ENCODE measurements around the gene UGT2B17. TPM values are rescaled to one million over a fixed set of nuclear protein-coding genes. Genes with fewer than 3 reads are reported as not detected.

The UGT2B17 gene
- polyA plus RNA-seq, 6 donors from 2014 or later, result 4.6 to 56.0 (median 12.4) TPM; not detected in 1

DNA sequence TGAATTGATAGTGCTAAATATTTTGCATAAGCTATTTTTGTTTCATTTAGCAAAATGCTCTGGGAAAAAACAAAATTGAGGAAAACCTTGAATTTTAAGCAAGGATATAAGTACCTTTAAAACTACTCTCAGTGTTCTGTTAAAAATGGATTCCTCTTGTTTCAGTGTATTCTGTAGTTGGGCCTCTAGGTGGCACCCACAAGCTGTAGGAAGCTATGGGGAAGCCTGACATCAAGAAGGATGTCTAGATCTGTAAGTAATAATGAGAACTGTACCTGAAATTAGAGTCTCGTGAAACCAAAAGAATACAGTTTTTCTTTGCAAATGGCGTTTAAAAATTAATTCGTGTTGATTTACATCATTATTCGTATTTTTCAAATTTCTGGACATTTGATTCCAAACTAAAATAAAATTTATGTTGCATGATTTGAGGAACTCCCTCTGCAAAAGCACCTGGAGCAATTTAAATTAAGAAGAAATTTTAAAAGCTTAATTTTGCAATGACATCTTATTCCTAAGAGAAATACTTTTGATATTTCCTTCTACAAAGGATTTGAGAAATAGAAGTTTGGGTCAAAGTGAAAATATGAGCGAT is 77.6 kb downstream of the UGT2B17 start:
- Mint-ChIP-seq H3K27me3 (no peaks in the 10 kb centered on the region), H3K27ac (no peak overlapping the region), H3K36me3 (no peaks in the 10 kb centered on the region), H3K4me1 (peaks cover 0 to 12% (median 7%) of the 10 kb centered on the region in 3 donors), H3K9me3 (peaks cover 0 to 5% (median 0%) of the 10 kb centered on the region in 7 donors), H3K4me3 (peak overlapping the region in 1 of 8 donors; percentile 53)
- DNase-seq, result peak; percentile 27
- peak; percentile 58 to 67 for ATAC-seq (ENCODE audit: low read depth in 2 of 2)

DNA sequence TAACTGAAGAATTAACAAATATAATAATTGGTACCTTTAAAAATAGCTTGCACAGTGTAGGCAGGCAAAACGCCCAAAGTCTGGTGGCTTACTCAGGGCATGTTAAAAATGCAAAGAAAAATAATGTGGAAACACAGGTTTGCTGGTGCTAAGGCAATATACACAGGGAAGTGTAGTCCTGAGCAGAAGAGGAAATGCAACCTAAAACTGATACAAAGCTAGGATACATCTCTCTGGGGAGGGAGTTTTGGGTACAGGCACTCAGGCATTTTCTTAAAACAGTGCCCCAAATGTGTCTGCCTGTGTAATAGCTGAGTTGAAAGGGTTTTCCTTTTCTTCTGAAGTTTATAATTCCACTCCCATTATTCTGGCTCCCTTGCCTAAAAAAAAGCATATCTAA is 81.4 kb downstream of the UGT2B17 start:
- H3K36me3 Mint-ChIP-seq, result no peaks in the 10 kb centered on the region
- ATAC-seq (ENCODE audit: low read depth in 2 of 2) (no peak), DNase-seq (no peak)
- H3K27me3 Mint-ChIP-seq, result no peaks in the 10 kb centered on the region
- peak overlapping the region in 2 of 8 donors; percentile 30 to 45 for H3K4me3 Mint-ChIP-seq
- peaks cover 0 to 12% (median 7%) of the 10 kb centered on the region in 3 donors for H3K4me1 Mint-ChIP-seq
- H3K27ac Mint-ChIP-seq, result peak overlapping the region in 1 of 6 donors; percentile 58
- H3K9me3 Mint-ChIP-seq, result peaks cover 0 to 5% (median 0%) of the 10 kb centered on the region in 7 donors

DNA sequence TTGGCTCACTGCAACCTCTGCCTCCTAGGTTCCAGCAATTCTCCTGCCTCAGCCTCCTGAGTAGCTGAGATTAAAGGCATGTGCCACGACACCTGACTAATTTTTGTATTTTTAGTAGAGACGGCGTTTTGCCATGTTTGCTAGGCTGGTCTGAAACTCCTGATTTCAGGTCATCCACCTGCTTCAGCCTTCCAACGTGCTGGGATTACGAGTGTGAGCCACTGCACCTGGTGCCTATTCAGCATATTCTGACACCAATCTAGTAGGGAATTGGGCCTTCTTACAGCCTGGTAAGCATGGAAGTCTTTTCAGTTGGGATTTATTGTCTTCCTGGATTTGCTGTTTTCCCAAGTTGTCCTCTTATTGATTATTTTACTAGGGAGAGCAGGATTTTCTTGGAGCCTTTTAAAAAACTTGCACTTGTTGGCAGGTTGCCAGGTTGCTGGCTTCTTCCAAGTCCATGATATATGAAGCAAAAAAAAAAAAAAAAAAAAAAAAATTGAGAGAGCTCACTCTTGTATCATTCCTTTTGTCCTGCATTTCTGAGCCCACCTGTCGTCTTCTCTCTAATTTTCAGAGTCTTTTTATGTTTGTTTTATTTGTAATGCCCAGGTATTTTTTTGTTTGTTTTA is 85.2 kb downstream of the UGT2B17 start:
- no peak for DNase-seq
- Mint-ChIP-seq H3K36me3 (no peaks in the 10 kb centered on the region), H3K27me3 (peaks cover 0 to 5% (median 0%) of the 10 kb centered on the region in 3 donors), H3K4me3 (no peak overlapping the region), H3K27ac (no peak overlapping the region), H3K9me3 (peaks cover 0 to 9% (median 0%) of the 10 kb centered on the region in 7 donors), H3K4me1 (peaks cover 0 to 9% (median 7%) of the 10 kb centered on the region in 3 donors)
- no peak for ATAC-seq (ENCODE audit: low read depth in 2 of 2)

DNA sequence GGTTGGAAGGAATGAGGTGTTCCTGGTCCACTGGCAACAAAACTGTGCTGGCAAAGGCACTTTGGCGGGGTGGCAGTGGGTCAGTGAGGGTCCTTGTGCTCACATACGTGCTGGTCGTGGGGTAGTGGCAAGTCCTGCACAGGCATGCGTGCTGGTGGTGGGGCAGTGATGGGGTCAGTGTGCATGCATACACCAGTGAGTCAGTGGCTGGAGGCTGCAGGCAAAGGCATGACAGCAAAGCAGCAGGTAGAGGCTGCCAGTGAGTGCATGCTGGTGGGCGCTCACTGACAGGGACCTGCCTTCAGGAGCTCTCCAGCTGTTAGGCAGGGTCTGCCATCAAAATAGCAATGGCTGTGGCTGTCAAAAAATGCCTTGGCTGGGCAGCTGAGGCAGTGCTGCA is 86.8 kb downstream of the UGT2B17 start:
- peaks cover 0 to 2% (median 1%) of the 10 kb centered on the region in 3 donors for H3K4me1 Mint-ChIP-seq
- H3K27me3 Mint-ChIP-seq, result peaks cover 0 to 5% (median 0%) of the 10 kb centered on the region in 3 donors
- no peak overlapping the region for H3K4me3 Mint-ChIP-seq
- no peak for DNase-seq
- peak overlapping the region in 2 of 6 donors; percentile 12 to 43 for H3K27ac Mint-ChIP-seq
- H3K9me3 Mint-ChIP-seq, result peaks cover 0 to 9% (median 0%) of the 10 kb centered on the region in 7 donors
- H3K36me3 Mint-ChIP-seq, result no peaks in the 10 kb centered on the region
- ATAC-seq (ENCODE audit: low read depth in 2 of 2), result no peak

Other genes starting within 250 kb of the UGT2B17 start
- 10 to 100 TPM; 13.8 to 49.5 (median 35.1) TPM for gene YTHDC1, start 226.2 kb downstream of the UGT2B17 start, polyA plus RNA-seq (ENCODE audit: low read depth in 6 of 6)
- not detected for gene TMPRSS11E, start 128.9 kb downstream of the UGT2B17 start, polyA plus RNA-seq (ENCODE audit: low read depth in 6 of 6)
- 1 to 10 TPM in 4 of 6 donors, not detected in 2; 1.0 to 5.0 (median 2.1) TPM for gene UGT2B15, start 94.3 kb upstream of the UGT2B17 start, polyA plus RNA-seq (ENCODE audit: low read depth in 6 of 6)
- gene UGT2B10, start 239.7 kb upstream of the UGT2B17 start, polyA plus RNA-seq (ENCODE audit: low read depth in 6 of 6), result not detected

Data from naive B cell (primary cell).